Hepatocyte (in vitro differentiated cells): Measurements from ENCODE around the gene DCAF17. TPM values are rescaled to one million over a fixed set of nuclear protein-coding genes. Genes with fewer than 3 reads are reported as not detected.

ENCODE experiments used
- DNase-seq: peaks from one replicate; pipeline ENCODE4 v3.0.0-alpha.2; 2016; ENCODE audit warnings: low spot score
- H2AFZ ChIP-seq: fragments of 200-600 bp; sonication (generic); 2 replicates; pipeline ENCODE4 v1.6.0; 2016; ENCODE audit warnings: antibody characterized with exemption, mild to moderate bottlenecking
- H3K27ac ChIP-seq: fragments of 200-600 bp; sonication (generic); 2 replicates; pipeline ENCODE4 v1.5.1; 2016; ENCODE audit warnings: mild to moderate bottlenecking
- H3K27me3 ChIP-seq: fragments of 200-600 bp; sonication (generic); 2 replicates; pipeline ENCODE4 v1.6.1; 2016
- H3K36me3 ChIP-seq: fragments of 200-600 bp; sonication (generic); replicated peaks from 2 replicates; pipeline ENCODE4 v1.5.1; 2016; ENCODE audit warnings: low read depth; ENCODE audit not compliant: insufficient read depth
- H3K4me1 ChIP-seq: fragments of 200-600 bp; sonication (generic); 2 replicates; pipeline ENCODE4 v1.5.1; 2016; ENCODE audit warnings: mild to moderate bottlenecking, moderate library complexity; ENCODE audit not compliant: insufficient read depth
- H3K4me2 ChIP-seq: fragments of 200-600 bp; sonication (generic); 2 replicates; pipeline ENCODE4 v1.6.0; 2016
- H3K4me3 ChIP-seq: fragments of 200-600 bp; sonication (generic); 2 replicates; pipeline ENCODE4 v1.5.1; 2016; ENCODE audit warnings: mild to moderate bottlenecking
- H3K79me2 ChIP-seq: fragments of 200-600 bp; sonication (generic); 2 replicates; pipeline ENCODE4 v1.6.0; 2017; ENCODE audit warnings: mild to moderate bottlenecking
- H3K9me2 ChIP-seq: fragments of 200-600 bp; sonication (generic); replicated peaks from 2 replicates; pipeline ENCODE4 v1.6.0; 2017; ENCODE audit warnings: mild to moderate bottlenecking; ENCODE audit not compliant: insufficient read depth
- H3K9me3 ChIP-seq: fragments of 200-600 bp; sonication (generic); 2 replicates; pipeline ENCODE4 v1.5.1; 2016; ENCODE audit warnings: low read depth, mild to moderate bottlenecking
- H4K20me1 ChIP-seq: fragments of 200-600 bp; sonication (generic); 2 replicates; pipeline ENCODE4 v1.6.0; 2016; ENCODE audit warnings: mild to moderate bottlenecking; ENCODE audit not compliant: insufficient read depth, poor library complexity, severe bottlenecking
- CTCF ChIP-seq: fragments of 200-600 bp; sonication (generic); IDR thresholded peaks from 2 replicates; pipeline ENCODE4 v1.5.1; 2016; ENCODE audit warnings: antibody characterized with exemption, mild to moderate bottlenecking; ENCODE audit not compliant: poor library complexity
- EZH2 ChIP-seq: fragments of 200-600 bp; sonication (generic); IDR thresholded peaks from 2 replicates; pipeline ENCODE4 v1.6.1; 2016; ENCODE audit warnings: antibody characterized with exemption, mild to moderate bottlenecking, borderline replicate concordance
- EZH2phosphoT487 ChIP-seq: fragments of 200-600 bp; sonication (generic); IDR thresholded peaks from one replicate; pipeline ENCODE4 v1.6.1; 2018; ENCODE audit warnings: antibody characterized with exemption, mild to moderate bottlenecking, low read depth, moderate library complexity; ENCODE audit not compliant: unreplicated experiment, severe bottlenecking
- WGBS: methylation state at CpG from one replicate; pipeline ENCODE4 v1.1.6; 2016; ENCODE audit warnings: low lambda C conversion rate; ENCODE audit errors: missing lambda C conversion rate; 5-methylcytosine and 5-hydroxymethylcytosine counted together
- polyA plus RNA-seq: library from polyadenylated mRNA; unstranded; fragments of >200 nt; fragmentation: Nextera tagmentation; extraction: Ambion mirVana; gene quantifications from 2 replicates; pipeline ENCODE4 v1.2.1, GENCODE V29; 2016
- total RNA-seq: library from RNA; depleted of rRNA; stranded (reverse); fragments of >200 nt; gene quantifications from 2 replicates; pipeline ENCODE4 v1.2.3, GENCODE V29; 2014

The DCAF17 gene
- total and polyA plus RNA-seq, 2 experiments from 2014 or later: 2.7 to 12.0 TPM

- Histone ChIP-seq H3K9me2 (no peaks in the 10 kb centered on the region), H3K9me3 (no peaks in the 10 kb centered on the region), H3K27me3 (no peaks in the 10 kb centered on the region), H3K79me2 (no peaks in the 10 kb centered on the region), H3K4me2 (no peak overlapping the region), H2AFZ (no peak overlapping the region), H3K4me1 (peaks cover 5% of the 10 kb centered on the region), H3K4me3 (no peak overlapping the region), H3K36me3 (no peaks in the 10 kb centered on the region), H4K20me1 (no peaks in the 10 kb centered on the region), H3K27ac (no peak overlapping the region)
- no peak for DNase-seq
- 90% methylated on average over 1 of the region's 1 CpG for WGBS
- TF ChIP-seq EZH2phosphoT487 (no peak), EZH2 (no peak), CTCF (no peak)
Observed at GRCh38 chr2:171475979-171476378, 42.0 kb downstream of the DCAF17 start.

DNA sequence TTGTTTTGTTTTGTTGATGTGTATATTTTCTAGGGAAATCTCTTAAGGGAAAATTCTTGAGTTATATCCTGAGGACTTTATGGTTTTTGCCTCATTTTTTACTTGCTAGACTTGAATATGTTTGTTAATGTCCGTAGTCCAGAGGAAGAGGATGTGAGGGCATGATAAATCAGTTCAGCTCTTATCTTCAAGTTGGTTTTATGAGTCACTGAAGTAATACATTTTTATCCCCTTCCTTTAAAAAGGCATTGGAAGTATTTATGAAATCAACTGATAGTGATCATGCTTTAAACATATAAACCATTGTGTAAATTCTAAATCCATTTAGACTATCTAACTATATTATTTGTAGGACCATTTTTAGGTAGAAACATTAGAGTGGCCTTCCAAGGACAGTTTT lies 44.3 kb downstream of the DCAF17 start:
- peaks cover 5% of the 10 kb centered on the region for H3K4me1 ChIP-seq
- DNase-seq: no peak
- H3K9me2 ChIP-seq: no peaks in the 10 kb centered on the region
- TF ChIP-seq CTCF (no peak), EZH2phosphoT487 (no peak), EZH2 (no peak)
- 36% methylated on average over 1 of the region's 1 CpG for WGBS
- no peak overlapping the region for H3K4me3 ChIP-seq
- H3K27ac ChIP-seq: no peak overlapping the region
- H3K4me2 ChIP-seq: no peak overlapping the region
- no peaks in the 10 kb centered on the region for H3K36me3 ChIP-seq
- H4K20me1 ChIP-seq: no peaks in the 10 kb centered on the region
- H3K27me3 ChIP-seq: no peaks in the 10 kb centered on the region
- no peaks in the 10 kb centered on the region for H3K79me2 ChIP-seq
- no peak overlapping the region for H2AFZ ChIP-seq
- H3K9me3 ChIP-seq: no peaks in the 10 kb centered on the region

DNA sequence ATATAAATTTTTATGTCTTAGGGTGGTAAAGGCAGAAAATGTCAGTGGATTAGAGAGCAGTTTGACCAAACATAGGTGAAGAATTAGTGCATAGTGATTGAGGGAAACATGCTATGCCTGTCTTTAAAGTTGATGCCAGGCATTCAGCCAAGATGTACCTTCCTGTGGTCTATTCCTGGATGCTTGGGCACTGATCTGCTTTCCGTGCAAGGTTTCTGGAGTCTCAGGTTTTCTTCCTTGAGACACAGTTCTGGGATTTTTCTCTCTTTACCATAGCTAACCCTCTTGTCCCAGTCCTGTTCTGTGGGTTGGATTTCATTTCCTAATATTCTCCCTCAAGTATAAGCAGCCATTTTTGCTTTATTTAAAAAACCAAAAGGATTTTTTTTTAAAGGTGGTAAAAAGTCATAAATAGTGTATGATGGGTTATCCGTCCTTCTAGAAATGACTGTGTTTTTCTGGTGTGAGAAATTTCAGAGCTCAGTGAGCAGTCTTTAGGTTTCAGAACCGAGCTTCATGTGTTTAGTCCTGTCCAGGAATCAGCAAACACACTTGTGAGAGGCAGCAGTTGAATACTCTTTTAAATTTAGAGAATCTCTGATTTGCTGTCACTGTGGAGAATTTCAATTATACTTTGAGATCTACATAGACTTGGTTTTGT lies 45.3 kb downstream of the DCAF17 start:
- no peak overlapping the region for H2AFZ ChIP-seq
- H3K9me2 ChIP-seq: no peaks in the 10 kb centered on the region
- H3K27me3 ChIP-seq: no peaks in the 10 kb centered on the region
- peaks cover 5% of the 10 kb centered on the region for H3K4me1 ChIP-seq
- H3K4me3 ChIP-seq: no peak overlapping the region
- 89% methylated on average over 3 of the region's 3 CpGs for WGBS
- no peak overlapping the region for H3K4me2 ChIP-seq
- H3K27ac ChIP-seq: no peak overlapping the region
- DNase-seq: no peak
- no peaks in the 10 kb centered on the region for H3K79me2 ChIP-seq
- H3K36me3 ChIP-seq: no peaks in the 10 kb centered on the region
- no peaks in the 10 kb centered on the region for H4K20me1 ChIP-seq
- no peaks in the 10 kb centered on the region for H3K9me3 ChIP-seq
- TF ChIP-seq CTCF: no peak
- TF ChIP-seq EZH2phosphoT487: no peak
- no peak for TF ChIP-seq EZH2

DNA sequence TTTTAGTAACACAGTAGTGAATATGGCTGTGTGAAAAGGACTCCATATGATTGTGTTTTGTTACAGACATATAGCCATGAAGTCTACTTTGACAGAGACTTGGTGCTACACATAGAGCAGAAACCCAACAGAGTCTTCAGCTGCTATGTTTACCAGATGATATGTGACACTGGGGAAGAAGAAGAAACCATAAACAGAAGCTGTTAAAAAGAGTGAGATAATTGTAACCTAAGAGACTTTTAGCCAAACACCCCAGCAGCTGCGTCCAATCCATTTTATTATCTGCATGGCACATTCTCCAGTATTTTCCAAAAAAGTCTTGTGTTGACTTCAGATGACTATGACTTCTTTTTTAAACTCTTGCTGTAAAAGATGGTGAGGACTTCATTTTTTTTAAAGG lies 46.9 kb downstream of the DCAF17 start:
- no peak for DNase-seq
- TF ChIP-seq EZH2: no peak
- no peak for TF ChIP-seq EZH2phosphoT487

More for the DNA sequence above, 46.9 kb downstream of the DCAF17 start:
- H3K4me1 ChIP-seq: peaks cover 5% of the 10 kb centered on the region
- no peak overlapping the region for H3K4me2 ChIP-seq
- H2AFZ ChIP-seq: no peak overlapping the region
- H3K9me3 ChIP-seq: no peaks in the 10 kb centered on the region
- no peak overlapping the region for H3K27ac ChIP-seq
- no peaks in the 10 kb centered on the region for H3K79me2 ChIP-seq
- H3K27me3 ChIP-seq: no peaks in the 10 kb centered on the region
- no peak overlapping the region for H3K4me3 ChIP-seq
- H3K9me2 ChIP-seq: no peaks in the 10 kb centered on the region
- no peaks in the 10 kb centered on the region for H3K36me3 ChIP-seq
- WGBS: 83% methylated on average over 1 of the region's 1 CpG
- no peaks in the 10 kb centered on the region for H4K20me1 ChIP-seq
